Neural progenitor cell (in vitro differentiated cells): ENCODE measurements around the gene GRIK5. TPM values are rescaled to one million over a fixed set of nuclear protein-coding genes. Genes with fewer than 3 reads are reported as not detected.

Experiments used
- DNase-seq: peaks from one replicate; pipeline ENCODE4 v3.0.0-alpha.2; 2016; ENCODE audit warnings: low spot score
- H2AFZ ChIP-seq: fragments of 200-600 bp; sonication (generic); replicated peaks from 2 replicates; pipeline ENCODE4 v1.6.1; 2016; ENCODE audit warnings: antibody characterized with exemption
- H3F3A ChIP-seq: fragments of 200-600 bp; sonication (generic); 2 replicates; pipeline ENCODE4 v1.6.1; 2016; ENCODE audit warnings: antibody characterized with exemption, low read depth
- H3K27ac ChIP-seq: fragments of 200-600 bp; sonication (generic); 2 replicates; pipeline ENCODE4 v1.5.1; 2016; ENCODE audit warnings: mild to moderate bottlenecking
- H3K27me3 ChIP-seq: fragments of 200-600 bp; sonication (generic); 2 replicates; pipeline ENCODE4 v1.6.1; 2016; ENCODE audit warnings: mild to moderate bottlenecking, moderate library complexity
- H3K36me3 ChIP-seq: fragments of 200-600 bp; sonication (generic); 2 replicates; pipeline ENCODE4 v1.5.1; 2016
- H3K4me1 ChIP-seq: fragments of 200-600 bp; sonication (generic); 2 replicates; pipeline ENCODE4 v1.6.1; 2016; ENCODE audit warnings: mixed run types
- H3K4me2 ChIP-seq: fragments of 200-600 bp; sonication (generic); 2 replicates; pipeline ENCODE4 v1.6.1; 2016
- H3K4me3 ChIP-seq: fragments of 200-600 bp; sonication (generic); 2 replicates; pipeline ENCODE4 v1.5.1; 2016
- H3K79me2 ChIP-seq: fragments of 200-600 bp; sonication (generic); 2 replicates; pipeline ENCODE4 v1.6.1; 2016; ENCODE audit warnings: low read depth
- H3K9ac ChIP-seq: fragments of 200-600 bp; sonication (generic); 2 replicates; pipeline ENCODE4 v1.6.1; 2016
- H3K9me3 ChIP-seq: fragments of 200-600 bp; sonication (generic); 2 replicates; pipeline ENCODE4 v1.5.1; 2016; ENCODE audit warnings: low read depth
- H4K20me1 ChIP-seq: fragments of 200-600 bp; sonication (generic); 2 replicates; pipeline ENCODE4 v1.6.1; 2016; ENCODE audit warnings: low read depth
- H3K27ac Mint-ChIP-seq: 3 replicates; pipeline ENCODE4 v1.8.0; 2021; ENCODE audit warnings: mixed read lengths
- H3K27me3 Mint-ChIP-seq: 2 replicates; pipeline ENCODE4 v1.8.0; 2022; ENCODE audit warnings: low read depth, mild to moderate bottlenecking, inconsistent platforms, moderate library complexity, mixed read lengths; ENCODE audit not compliant: insufficient read depth
- H3K36me3 Mint-ChIP-seq: 3 replicates; pipeline ENCODE4 v1.8.0; 2021; ENCODE audit warnings: mixed read lengths
- H3K4me1 Mint-ChIP-seq: 3 replicates; pipeline ENCODE4 v1.8.0; 2021; ENCODE audit warnings: mixed read lengths
- H3K4me3 Mint-ChIP-seq: 3 replicates; pipeline ENCODE4 v1.8.0; 2021; ENCODE audit warnings: mild to moderate bottlenecking, moderate library complexity, mixed read lengths
- H3K9me3 Mint-ChIP-seq: 3 replicates; pipeline ENCODE4 v1.8.0; 2020; ENCODE audit warnings: mixed read lengths
- CTCF ChIP-seq: fragments of 200-600 bp; sonication (generic); IDR thresholded peaks from 2 replicates; pipeline ENCODE4 v1.5.1; 2017; ENCODE audit warnings: antibody characterized with exemption, mild to moderate bottlenecking
- EZH2 ChIP-seq: fragments of 200-600 bp; sonication (generic); IDR thresholded peaks from 2 replicates; pipeline ENCODE4 v1.6.1; 2017; ENCODE audit warnings: antibody characterized with exemption, mild to moderate bottlenecking, moderate library complexity
- EZH2phosphoT487 ChIP-seq: fragments of 200-600 bp; sonication (generic); IDR thresholded peaks from 2 replicates; pipeline ENCODE4 v1.6.1; 2017; ENCODE audit warnings: antibody characterized with exemption
- total RNA-seq: library from RNA; depleted of rRNA; stranded (reverse); fragments of >200 nt; gene quantifications from 2 replicates; pipeline ENCODE4 v1.2.3, GENCODE V29; 2015; ENCODE audit warnings: low replicate concordance

Gene GRIK5
- total RNA-seq, 1 donor from 2014 or later = 5.8 TPM

- Histone ChIP-seq H3K4me2 (no peak overlapping the region), H3K4me1 (no peaks in the 10 kb centered on the region), H3K79me2 (no peaks in the 10 kb centered on the region), H3K36me3 (no peaks in the 10 kb centered on the region), H2AFZ (no peak overlapping the region), H3K9ac (no peak overlapping the region), H3K27me3 (no peaks in the 10 kb centered on the region), H3K4me3 (no peak overlapping the region), H3K9me3 (no peaks in the 10 kb centered on the region), H4K20me1 (peaks cover 15% of the 10 kb centered on the region), H3K27ac (no peak overlapping the region), H3F3A (no peaks in the 10 kb centered on the region)
- Mint-ChIP-seq H3K9me3 (no peaks in the 10 kb centered on the region), H3K4me3 (no peak overlapping the region), H3K27me3 (peaks cover 12% of the 10 kb centered on the region), H3K36me3 (peaks cover 4% of the 10 kb centered on the region), H3K27ac (no peak overlapping the region), H3K4me1 (peaks cover 3% of the 10 kb centered on the region)
- no peak for TF ChIP-seq CTCF
- no peak for TF ChIP-seq EZH2phosphoT487
- TF ChIP-seq EZH2 = no peak
- no peak for DNase-seq
These were observed 46.1 kb downstream of the GRIK5 start for GRCh38 chr19:42023943-42024260.

GRCh38 chr19:42023121-42023942, 46.7 kb downstream of the GRIK5 start:
- H3K4me3 Mint-ChIP-seq = no peak overlapping the region
- no peaks in the 10 kb centered on the region for H3K36me3 ChIP-seq

GRCh38 chr19:42022616-42023015, 47.4 kb downstream of the GRIK5 start:
- Histone ChIP-seq H3K79me2 (no peaks in the 10 kb centered on the region), H3K36me3 (no peaks in the 10 kb centered on the region), H3K27me3 (no peaks in the 10 kb centered on the region), H3F3A (no peaks in the 10 kb centered on the region), H3K9ac (no peak overlapping the region), H3K4me1 (no peaks in the 10 kb centered on the region), H3K4me2 (no peak overlapping the region), H4K20me1 (peaks cover 10% of the 10 kb centered on the region), H2AFZ (no peak overlapping the region), H3K4me3 (no peak overlapping the region), H3K9me3 (no peaks in the 10 kb centered on the region), H3K27ac (no peak overlapping the region)
- no peak overlapping the region for H3K27ac Mint-ChIP-seq
- H3K9me3 Mint-ChIP-seq = no peaks in the 10 kb centered on the region
- TF ChIP-seq CTCF (no peak), EZH2 (no peak), EZH2phosphoT487 (no peak)
- DNase-seq = no peak
- H3K4me1 Mint-ChIP-seq = peaks cover 3% of the 10 kb centered on the region
- H3K36me3 Mint-ChIP-seq = peaks cover 4% of the 10 kb centered on the region
- no peak overlapping the region for H3K4me3 Mint-ChIP-seq
- peaks cover 13% of the 10 kb centered on the region for H3K27me3 Mint-ChIP-seq

More at GRCh38 chr19:42023121-42023942, 46.7 kb downstream of the GRIK5 start:
- Histone ChIP-seq H4K20me1 (peaks cover 15% of the 10 kb centered on the region), H3K4me2 (no peak overlapping the region), H3K79me2 (no peaks in the 10 kb centered on the region), H3K4me1 (no peaks in the 10 kb centered on the region), H2AFZ (no peak overlapping the region), H3K9ac (no peak overlapping the region), H3F3A (no peaks in the 10 kb centered on the region), H3K27ac (no peak overlapping the region), H3K9me3 (no peaks in the 10 kb centered on the region), H3K4me3 (no peak overlapping the region), H3K27me3 (no peaks in the 10 kb centered on the region)
- no peak overlapping the region for H3K27ac Mint-ChIP-seq
- no peaks in the 10 kb centered on the region for H3K9me3 Mint-ChIP-seq
- peaks cover 3% of the 10 kb centered on the region for H3K4me1 Mint-ChIP-seq
- peak; percentile 55 for DNase-seq
- H3K27me3 Mint-ChIP-seq = peaks cover 12% of the 10 kb centered on the region
- peaks cover 4% of the 10 kb centered on the region for H3K36me3 Mint-ChIP-seq
- TF ChIP-seq EZH2 (no peak), EZH2phosphoT487 (no peak), CTCF (peak; percentile 57)
